Keratinocyte (primary cell): ENCODE results near the gene SLC39A8. TPM values are rescaled to one million over a fixed set of nuclear protein-coding genes. Genes with fewer than 3 reads are reported as not detected.

Source experiments
- DNase-seq: peaks from one replicate; pipeline ENCODE4 v3.0.0-alpha.2; 2011; ENCODE audit warnings: low read depth, missing footprints, low spot score
- FAIRE-seq: peaks from 2 replicates; lab custom pipeline; 2011; peaks lifted over from hg19 to GRCh38; lab: Jason Lieb, UNC
- H2AFZ ChIP-seq: 2 replicates; pipeline ENCODE4 v1.6.0; 2012; ENCODE audit warnings: low read length, control low read depth, inconsistent platforms; ENCODE audit not compliant: control insufficient read depth
- H3K27ac ChIP-seq: 2 replicates; pipeline ENCODE4 v1.5.1; 2011; ENCODE audit warnings: low read length; ENCODE audit not compliant: control insufficient read depth, insufficient read depth
- H3K27me3 ChIP-seq: 3 replicates; pipeline ENCODE4 v1.6.0; 2011; ENCODE audit warnings: low read length; ENCODE audit not compliant: control insufficient read depth, insufficient read depth; ENCODE audit errors: extremely low read depth
- H3K36me3 ChIP-seq, 2 experiments: 2 replicates in 1 of 2; 3 replicates in 1 of 2; pipeline ENCODE4 v1.5.1; 2011; ENCODE audit warnings: low read length in 2 of 2, mild to moderate bottlenecking in 1 of 2; ENCODE audit not compliant: control insufficient read depth in 2 of 2, insufficient read depth in 2 of 2; ENCODE audit errors: extremely low read depth in 1 of 2
- H3K4me1 ChIP-seq: 3 replicates; pipeline ENCODE4 v1.5.1; 2011; ENCODE audit warnings: low read length; ENCODE audit not compliant: control insufficient read depth, insufficient read depth; ENCODE audit errors: extremely low read depth
- H3K4me2 ChIP-seq: 3 replicates; pipeline ENCODE4 v1.6.0; 2011; ENCODE audit warnings: low read depth, low read length; ENCODE audit not compliant: control insufficient read depth, insufficient read depth; ENCODE audit errors: extremely low read depth
- H3K4me3 ChIP-seq, 3 experiments: fragments of 200-600 bp in 1 of 3; sonication (generic) in 1 of 3; 2 replicates in 2 of 3; 3 replicates in 1 of 3; pipeline ENCODE4 v1.5.1; 2011 to 2016; ENCODE audit warnings: low read length in 3 of 3, mild to moderate bottlenecking in 3 of 3, control low read depth in 2 of 3, inconsistent platforms in 1 of 3, low read depth in 1 of 3, mixed read lengths in 1 of 3, mixed run types in 1 of 3, moderate library complexity in 1 of 3; ENCODE audit not compliant: control insufficient read depth in 2 of 3, insufficient read depth in 2 of 3; ENCODE audit errors: extremely low read depth in 1 of 3
- H3K79me2 ChIP-seq: 2 replicates; pipeline ENCODE4 v1.6.0; 2012; ENCODE audit warnings: low read length; ENCODE audit not compliant: control insufficient read depth, insufficient read depth
- H3K9ac ChIP-seq: 3 replicates; pipeline ENCODE4 v1.6.0; 2011; ENCODE audit warnings: low read length; ENCODE audit not compliant: control insufficient read depth, insufficient read depth; ENCODE audit errors: extremely low read depth
- H3K9me1 ChIP-seq: 3 replicates; pipeline ENCODE4 v1.6.0; 2011; ENCODE audit warnings: low read length; ENCODE audit not compliant: control insufficient read depth, insufficient read depth; ENCODE audit errors: extremely low read depth
- H3K9me3 ChIP-seq: 2 replicates; pipeline ENCODE4 v1.5.1; 2012; ENCODE audit warnings: low read depth, low read length; ENCODE audit not compliant: control insufficient read depth
- H4K20me1 ChIP-seq: 3 replicates; pipeline ENCODE4 v1.6.0; 2011; ENCODE audit warnings: low read length; ENCODE audit not compliant: control insufficient read depth, insufficient read depth; ENCODE audit errors: extremely low read depth
- CTCF ChIP-seq, 3 experiments: IDR thresholded peaks in 1 of 3; conservative IDR thresholded peaks in 1 of 3; optimal IDR thresholded peaks in 1 of 3; 2 replicates in 2 of 3; 3 replicates in 1 of 3; pipeline versions ENCODE3 to v1.5.1; 2011; ENCODE audit warnings: low read length in 3 of 3, mild to moderate bottlenecking in 3 of 3, moderate library complexity in 2 of 3, control low read depth in 1 of 3, inconsistent platforms in 1 of 3; ENCODE audit not compliant: insufficient read depth in 2 of 3; ENCODE audit errors: extremely low read depth in 1 of 3
- EZH2 ChIP-seq: IDR thresholded peaks from one replicate; pipeline ENCODE4 v1.6.1; 2012; ENCODE audit warnings: inconsistent platforms, mild to moderate bottlenecking, low read length, moderate library complexity
- dilution Hi-C: fragments of 300-500 bp; cut with MboI; formaldehyde crosslinking; loops from one replicate; pipeline ENCODE4 v1.7.0; 2020; ENCODE audit warnings: low sequenced_read_pairs; ENCODE audit not compliant: extremely low pct_ligation_motif_present
- polyA plus RNA-seq, 5 experiments: library from polyadenylated mRNA; depleted of rRNA in 3 of 5; stranded (reverse) in 3 of 5; stranded (forward) in 1 of 5; unstranded in 1 of 5; fragments of >200 nt; gene quantifications; 1 replicate in 1 of 5; 2 replicates in 3 of 5; 3 replicates in 1 of 5; pipeline versions ENCODE4 v1.2.1 to v1.2.3, GENCODE V29; 2011 to 2012; ENCODE audit warnings: missing spikeins in 2 of 5, low read depth in 1 of 5, low replicate concordance in 1 of 5

The SLC39A8 gene
- polyA plus RNA-seq, 1 donor (not counting 4 experiments of a cell fraction or from before 2014, with no cell fraction given): 7.5 TPM

DNA sequence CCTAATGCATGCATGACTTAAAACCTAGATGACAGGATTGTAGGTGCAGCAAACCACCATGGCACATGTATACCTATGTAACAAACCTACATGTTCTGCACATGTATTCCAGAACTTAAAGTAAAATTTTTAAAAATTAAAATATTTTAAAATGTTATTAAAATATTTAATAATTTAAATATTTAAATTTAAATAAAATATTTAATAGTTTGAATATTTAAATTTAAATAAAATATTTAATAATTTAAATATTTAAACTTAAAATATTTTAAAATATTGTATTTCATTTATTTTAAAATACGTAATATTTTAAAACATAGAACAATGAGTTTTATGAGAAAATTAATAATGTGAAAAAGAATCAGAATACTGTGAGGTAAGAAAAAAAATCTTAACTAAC lies 117.9 kb downstream of the SLC39A8 start:
- dilution Hi-C loops: no loop called here
- FAIRE-seq (no peak), DNase-seq (no peak)
- Histone ChIP-seq H3K9me3 (no peaks in the 10 kb centered on the region), H3K4me2 (no peak overlapping the region), H4K20me1 (no peaks in the 10 kb centered on the region), H3K27me3 (no peaks in the 10 kb centered on the region), H2AFZ (no peak overlapping the region), H3K9ac (no peak overlapping the region), H3K27ac (no peak overlapping the region), H3K36me3 (no peaks in the 10 kb centered on the region), H3K9me1 (no peaks in the 10 kb centered on the region), H3K4me3 (no peak overlapping the region), H3K79me2 (no peaks in the 10 kb centered on the region), H3K4me1 (no peaks in the 10 kb centered on the region)
- TF ChIP-seq EZH2: no peak
- TF ChIP-seq CTCF (optimal IDR thresholded peaks at IDR 0.05 in 1 of 3, IDR thresholded peaks at IDR 0.05 in 1 of 3, conservative IDR thresholded peaks at IDR 0.05 in 1 of 3; ENCODE audit: extremely low read depth in 1 of 3, insufficient read depth in 2 of 3, low read length in 3 of 3): no peak

GRCh38 chr4:102223461-102223860 lies 121.8 kb downstream of the SLC39A8 start:
- no peak for DNase-seq
- FAIRE-seq: no peak
- H3K4me2 ChIP-seq: no peak overlapping the region
- H3K4me3 ChIP-seq: no peak overlapping the region
- H2AFZ ChIP-seq: no peak overlapping the region
- H3K79me2 ChIP-seq: no peaks in the 10 kb centered on the region
- no peak overlapping the region for H3K27ac ChIP-seq
- no peaks in the 10 kb centered on the region for H3K9me3 ChIP-seq
- no peaks in the 10 kb centered on the region for H3K4me1 ChIP-seq
- peaks cover 6% of the 10 kb centered on the region for H3K27me3 ChIP-seq
- H3K36me3 ChIP-seq: no peaks in the 10 kb centered on the region
- dilution Hi-C loops: no loop called here
- H3K9me1 ChIP-seq: no peaks in the 10 kb centered on the region
- H3K9ac ChIP-seq: no peak overlapping the region
- TF ChIP-seq EZH2: no peak
- no peak for TF ChIP-seq CTCF (optimal IDR thresholded peaks at IDR 0.05 in 1 of 3, IDR thresholded peaks at IDR 0.05 in 1 of 3, conservative IDR thresholded peaks at IDR 0.05 in 1 of 3; ENCODE audit: extremely low read depth in 1 of 3, insufficient read depth in 2 of 3, low read length in 3 of 3)
- no peaks in the 10 kb centered on the region for H4K20me1 ChIP-seq
